Gastroesophageal sphincter (tissue), 4 donors: ENCODE data around the gene LAG3. TPM values are rescaled to one million over a fixed set of nuclear protein-coding genes. Genes with fewer than 3 reads are reported as not detected.
"Not testable (repeated sequence)": the region's sequence is repeated elsewhere in the genome, so short reads cannot be mapped to it uniquely, and the experiment has no call there.

ENCODE experiments used
- ATAC-seq: fragments of 150-250 bp; one replicate; pipeline ENCODE4 v1.9.1; 2016; ENCODE audit warnings: mild to moderate bottlenecking, moderate library complexity
- H3K27ac ChIP-seq, 4 donors: fragments of 200-600 bp; sonication (generic) in 3 of 4; 1 replicate in 3 of 4; 2 replicates in 1 of 4; pipeline ENCODE4 v1.5.1; 2016 to 2019
- H3K27me3 ChIP-seq: fragments of 200-600 bp; sonication (generic); one replicate; pipeline ENCODE4 v1.5.1; 2019
- H3K36me3 ChIP-seq, 2 donors: fragments of 200-600 bp; sonication (generic); one replicate each; pipeline ENCODE4 v1.5.1; 2019; ENCODE audit warnings: control low read depth in 1 of 2
- H3K4me1 ChIP-seq, 3 donors: fragments of 200-600 bp; sonication (generic); 1 replicate in 2 of 3; 2 replicates in 1 of 3; pipeline ENCODE4 v1.5.1; 2016 to 2019; ENCODE audit warnings: control low read depth in 2 of 3
- H3K4me3 ChIP-seq, 2 donors: fragments of 200-600 bp; sonication (generic); one replicate each; pipeline ENCODE4 v1.5.1; 2019; ENCODE audit warnings: mild to moderate bottlenecking in 1 of 2, moderate library complexity in 1 of 2
- H3K9me3 ChIP-seq, 3 donors: fragments of 200-600 bp; sonication (generic); one replicate each; pipeline ENCODE4 v1.5.1; 2017 to 2019; ENCODE audit warnings: control low read depth in 2 of 3
- EP300 ChIP-seq: sonication (generic); formaldehyde crosslinking; IDR thresholded peaks from one replicate; pipeline ENCODE4 v1.6.1; 2017; ENCODE audit warnings: antibody characterized with exemption, mild to moderate bottlenecking
- POLR2A ChIP-seq, 2 donors: fragments of 450-650 bp; IDR thresholded peaks; one replicate each; pipeline ENCODE4 v1.6.1; 2017; ENCODE audit warnings: antibody characterized with exemption in 2 of 2, mild to moderate bottlenecking in 2 of 2, moderate library complexity in 1 of 2
- POLR2AphosphoS5 ChIP-seq: sonication (generic); formaldehyde crosslinking; IDR thresholded peaks from one replicate; pipeline ENCODE4 v1.6.1; 2017; ENCODE audit warnings: antibody characterized with exemption
- WGBS, 2 donors: methylation state at CpG; one replicate each; pipeline ENCODE4 v1.1.5; 2018; ENCODE audit warnings: low coverage in 1 of 2; 5-methylcytosine and 5-hydroxymethylcytosine counted together
- total RNA-seq, 4 donors: library from RNA; depleted of rRNA; stranded (reverse); fragments of >200 nt; gene quantifications; one replicate each; pipeline ENCODE4 v1.1.0, GENCODE V29; 2016
- TF ChIP-seq, protein P1 (sequence below), 4 experiments: fragments of 200-600 bp in 2 of 4; fragments of 450-650 bp in 2 of 4; sonication (generic) in 1 of 4; IDR thresholded peaks; one replicate each; pipeline ENCODE4 v1.5.1; 2017 to 2019; ENCODE audit warnings: antibody characterized with exemption in 4 of 4, mild to moderate bottlenecking in 2 of 4, moderate library complexity in 2 of 4

The LAG3 gene
- total RNA-seq, 4 donors from 2014 or later, result 0.30 to 3.0 (median 1.9) TPM

DNA sequence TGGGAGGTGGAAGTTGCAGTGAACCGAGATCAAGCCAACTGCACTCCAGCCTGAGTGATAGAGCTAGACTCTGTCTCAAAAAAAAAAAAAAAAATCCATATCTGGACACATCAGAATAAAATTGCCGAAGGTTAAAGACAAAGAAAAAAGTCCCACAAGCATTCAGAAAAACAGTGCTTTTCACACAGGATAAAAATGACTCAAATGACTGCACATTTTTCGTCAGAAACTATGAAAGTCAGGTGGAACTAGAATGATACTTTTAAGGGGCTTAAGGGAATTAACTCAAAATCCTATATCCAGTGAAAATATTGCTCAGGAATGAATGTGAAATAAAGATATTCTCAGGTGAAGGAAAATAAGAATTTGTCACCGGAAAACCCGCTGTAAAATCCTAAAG lies 35.6 kb upstream of the LAG3 start:
- TF ChIP-seq POLR2AphosphoS5, result no peak
- no peak for TF ChIP-seq POLR2A (IDR thresholded peaks at IDR 0.05)
- no peak for TF ChIP-seq EP300
- TF ChIP-seq, protein P1, sequence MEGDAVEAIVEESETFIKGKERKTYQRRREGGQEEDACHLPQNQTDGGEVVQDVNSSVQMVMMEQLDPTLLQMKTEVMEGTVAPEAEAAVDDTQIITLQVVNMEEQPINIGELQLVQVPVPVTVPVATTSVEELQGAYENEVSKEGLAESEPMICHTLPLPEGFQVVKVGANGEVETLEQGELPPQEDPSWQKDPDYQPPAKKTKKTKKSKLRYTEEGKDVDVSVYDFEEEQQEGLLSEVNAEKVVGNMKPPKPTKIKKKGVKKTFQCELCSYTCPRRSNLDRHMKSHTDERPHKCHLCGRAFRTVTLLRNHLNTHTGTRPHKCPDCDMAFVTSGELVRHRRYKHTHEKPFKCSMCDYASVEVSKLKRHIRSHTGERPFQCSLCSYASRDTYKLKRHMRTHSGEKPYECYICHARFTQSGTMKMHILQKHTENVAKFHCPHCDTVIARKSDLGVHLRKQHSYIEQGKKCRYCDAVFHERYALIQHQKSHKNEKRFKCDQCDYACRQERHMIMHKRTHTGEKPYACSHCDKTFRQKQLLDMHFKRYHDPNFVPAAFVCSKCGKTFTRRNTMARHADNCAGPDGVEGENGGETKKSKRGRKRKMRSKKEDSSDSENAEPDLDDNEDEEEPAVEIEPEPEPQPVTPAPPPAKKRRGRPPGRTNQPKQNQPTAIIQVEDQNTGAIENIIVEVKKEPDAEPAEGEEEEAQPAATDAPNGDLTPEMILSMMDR (IDR thresholded peaks at IDR 0.05), result no peak
- H3K27me3 ChIP-seq, result no peaks in the 10 kb centered on the region
- ATAC-seq, result no peak
- H3K4me1 ChIP-seq, result peaks cover 0 to 12% (median 0%) of the 10 kb centered on the region in 3 donors
- peak overlapping the region in 1 of 4 donors; percentile 41 for H3K27ac ChIP-seq
- WGBS, 2 donors, result 96 to 100% methylated on average over 4 of the region's 5 CpGs
- H3K9me3 ChIP-seq, result no peaks in the 10 kb centered on the region
- peaks cover 0 to 29% of the 10 kb centered on the region in 2 donors for H3K36me3 ChIP-seq
- H3K4me3 ChIP-seq, result no peak overlapping the region

DNA sequence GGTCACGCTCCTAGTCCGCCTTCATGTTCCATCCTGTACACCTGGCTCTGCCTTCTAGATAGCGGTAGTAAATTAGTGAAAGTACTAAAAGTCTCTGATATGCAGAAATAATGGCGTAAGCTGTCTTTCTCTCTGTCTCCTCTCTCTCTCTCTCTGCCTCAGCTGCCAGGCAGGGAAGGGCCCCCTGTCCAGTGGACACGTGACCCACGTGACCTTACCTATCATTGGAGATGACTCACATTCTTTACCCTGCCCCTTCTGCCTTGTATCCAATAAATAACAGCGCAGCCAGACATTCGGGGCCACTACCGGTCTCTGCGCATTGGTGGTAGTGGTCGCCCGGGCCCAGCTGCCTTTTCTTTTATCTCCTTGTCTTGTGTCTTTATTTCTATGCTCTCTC lies 30.2 kb upstream of the LAG3 start:
- not testable (repeated sequence) for H3K4me1 ChIP-seq, ATAC-seq, H3K27me3 ChIP-seq, H3K27ac ChIP-seq, H3K4me3 ChIP-seq, H3K9me3 ChIP-seq
- 63% methylated on average over 12 of the region's 12 CpGs; no CpG with 5 or more reads in 1 of the 2 donors for WGBS, 2 donors
- H3K36me3 ChIP-seq, result peaks cover 0 to 12% of the 10 kb centered on the region in 2 donors

DNA sequence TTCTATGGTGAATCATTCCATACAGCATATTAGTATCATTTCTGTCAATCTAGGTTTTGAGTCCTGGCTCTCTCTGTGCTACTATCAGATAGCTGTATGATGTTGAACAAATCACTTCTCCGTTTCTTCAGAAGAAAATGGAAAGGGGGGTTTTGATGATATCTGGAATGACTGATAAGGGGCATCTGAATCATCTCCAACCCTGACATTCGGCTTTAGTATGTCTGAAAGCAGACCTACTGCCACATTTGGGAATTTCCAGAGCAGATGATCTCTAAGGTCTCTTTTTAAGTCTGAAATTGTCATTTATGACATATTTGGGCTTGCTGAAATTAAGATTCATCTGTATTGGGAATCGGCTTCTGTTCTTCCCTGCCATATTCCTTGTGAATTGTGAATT lies 29.5 kb upstream of the LAG3 start:
- Histone ChIP-seq H3K27ac (no peak overlapping the region), H3K4me3 (no peak overlapping the region), H3K4me1 (no peaks in the 10 kb centered on the region), H3K36me3 (peaks cover 0 to 20% of the 10 kb centered on the region in 2 donors), H3K27me3 (no peaks in the 10 kb centered on the region), H3K9me3 (no peaks in the 10 kb centered on the region)
- no peak for TF ChIP-seq POLR2AphosphoS5
- TF ChIP-seq, protein P1 (IDR thresholded peaks at IDR 0.05), result no peak
- TF ChIP-seq POLR2A (IDR thresholded peaks at IDR 0.05), result no peak
- no peak for TF ChIP-seq EP300
- 72 to 86% methylated on average over 3 of the region's 3 CpGs for WGBS, 2 donors
- no peak for ATAC-seq

DNA sequence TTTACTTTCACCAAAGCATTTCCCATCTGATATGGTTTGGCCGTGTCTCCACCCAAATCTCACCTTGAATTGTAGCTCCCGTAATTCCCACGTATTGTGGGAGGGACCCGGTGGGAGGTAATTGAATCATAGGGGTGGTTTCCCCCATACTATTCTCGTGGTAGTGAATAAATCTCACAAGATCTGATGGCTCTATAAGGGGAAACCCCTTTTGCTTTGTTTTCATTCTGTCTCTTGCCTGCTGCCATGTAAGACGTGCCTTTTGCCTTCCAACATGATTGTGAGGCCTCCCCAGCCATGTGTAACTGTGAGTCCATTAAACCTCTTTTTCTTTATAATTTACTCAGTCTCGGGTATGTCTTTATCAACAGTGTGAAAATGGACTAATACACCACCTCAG lies 29.0 kb upstream of the LAG3 start:
- H3K4me1 ChIP-seq, H3K4me3 ChIP-seq, H3K27me3 ChIP-seq, H3K27ac ChIP-seq, ATAC-seq, H3K9me3 ChIP-seq: not testable (repeated sequence)
- H3K36me3 ChIP-seq, result peaks cover 0 to 24% of the 10 kb centered on the region in 2 donors
- 56 to 61% methylated on average over 7 of the region's 7 CpGs for WGBS, 2 donors

DNA sequence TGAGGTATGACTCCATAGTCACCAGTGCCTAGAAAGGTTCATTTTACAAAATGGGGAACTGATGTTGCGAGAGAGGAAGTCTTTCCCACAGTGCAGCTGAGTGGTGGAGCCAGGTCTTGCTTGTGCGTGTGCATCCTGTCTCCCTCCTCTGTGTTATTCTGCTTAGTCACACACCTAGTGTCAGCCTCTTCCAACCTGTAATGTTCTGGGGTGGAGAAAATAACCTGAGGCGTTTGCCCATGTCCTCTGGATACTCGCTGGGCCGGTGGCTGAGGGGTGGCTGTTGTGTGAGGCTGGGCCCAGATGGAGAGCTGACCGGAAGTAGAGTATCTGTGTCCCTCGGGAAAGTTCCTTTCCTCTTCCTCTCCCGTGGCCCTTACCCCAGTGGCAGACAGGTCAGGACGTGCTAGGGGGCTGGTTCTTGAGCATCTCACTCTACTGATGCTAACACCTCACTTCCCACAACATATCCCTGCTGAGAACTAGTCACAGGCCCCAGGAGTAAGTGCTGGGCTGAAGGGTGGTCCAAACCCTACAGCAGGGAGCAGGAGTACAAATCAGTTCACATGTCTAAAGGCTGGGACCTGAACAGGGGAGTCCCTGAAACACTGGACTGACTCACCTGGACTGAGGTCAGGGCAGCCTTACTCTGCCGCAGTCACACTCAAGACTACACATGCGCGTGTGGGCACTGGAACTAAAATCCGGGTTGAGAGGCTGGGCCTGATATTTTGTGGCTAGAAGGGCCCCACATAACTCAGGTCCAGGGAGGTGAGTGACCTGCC lies 26.4 kb upstream of the LAG3 start:
- Histone ChIP-seq H3K4me3 (no peak overlapping the region), H3K27ac (peak overlapping the region in 3 of 4 donors; percentile 22 to 41 (median 29)), H3K4me1 (peaks cover 0 to 13% (median 0%) of the 10 kb centered on the region in 3 donors), H3K27me3 (no peaks in the 10 kb centered on the region), H3K9me3 (no peaks in the 10 kb centered on the region), H3K36me3 (peaks cover 0 to 50% of the 10 kb centered on the region in 2 donors)
- peak; percentile 51 for ATAC-seq
- 69 to 100% methylated on average over 1 to 7 of the region's 13 CpGs for WGBS, 2 donors
- TF ChIP-seq POLR2A (IDR thresholded peaks at IDR 0.05), result no peak
- TF ChIP-seq POLR2AphosphoS5, result no peak
- TF ChIP-seq, protein P1 (IDR thresholded peaks at IDR 0.05), result no peak
- TF ChIP-seq EP300, result no peak

DNA sequence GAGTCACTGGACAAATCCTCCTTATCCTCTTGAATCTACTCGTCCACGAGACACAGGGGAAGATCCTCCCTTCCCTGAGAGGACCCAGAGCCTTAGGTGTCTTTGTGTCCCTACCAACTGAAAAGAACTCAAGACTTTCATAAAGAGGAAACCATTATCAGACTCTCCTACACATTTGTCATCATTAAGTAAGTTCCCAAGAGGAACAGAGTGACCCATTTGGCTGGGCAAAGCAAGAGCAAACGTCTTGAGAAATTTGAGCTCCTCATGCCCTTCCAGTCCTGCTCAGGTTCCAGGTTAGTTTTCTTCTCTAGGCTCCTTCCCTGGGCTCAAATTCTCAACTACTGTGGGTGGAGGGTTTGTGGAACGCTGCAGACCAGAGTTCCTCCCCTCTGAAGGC lies 25.1 kb upstream of the LAG3 start:
- H3K27ac ChIP-seq, result no peak overlapping the region
- no peaks in the 10 kb centered on the region for H3K9me3 ChIP-seq
- H3K4me3 ChIP-seq, result no peak overlapping the region
- H3K36me3 ChIP-seq, result peaks cover 0 to 62% of the 10 kb centered on the region in 2 donors
- no peaks in the 10 kb centered on the region for H3K27me3 ChIP-seq
- 48 to 54% methylated on average over 2 to 4 of the region's 4 CpGs for WGBS, 2 donors
- ATAC-seq, result no peak
- no peak for TF ChIP-seq EP300
- no peak for TF ChIP-seq POLR2A (IDR thresholded peaks at IDR 0.05)
- TF ChIP-seq, protein P1 (IDR thresholded peaks at IDR 0.05), result no peak
- TF ChIP-seq POLR2AphosphoS5, result no peak
- peaks cover 0 to 26% (median 6%) of the 10 kb centered on the region in 3 donors for H3K4me1 ChIP-seq
